Endothelial cell of umbilical vein (primary cell): ENCODE measurements around the gene ASB10. TPM values are rescaled to one million over a fixed set of nuclear protein-coding genes. Genes with fewer than 3 reads are reported as not detected.

Experiments
- BruUV-seq: library from RNA; stranded (reverse); fragments of 400-500 nt; replicated peaks from 2 replicates; lab custom pipeline; 2021; lab: Mats Ljungman, UMichigan
- CTCF ChIA-PET: fragments of 300-600, 350-600 bp; sonication (Branson Sonifier 250); formaldehyde crosslinking; loops from one replicate; lab custom pipeline; 2021; ENCODE audit warnings: antibody characterized with exemption, inconsistent platforms; lab: Charles Lee
- POLR2A ChIA-PET: fragments of 300-600, 350-600 bp; sonication (Branson Sonifier 250); formaldehyde crosslinking; loops from one replicate; lab custom pipeline; 2021; ENCODE audit warnings: antibody characterized with exemption, inconsistent platforms; lab: Charles Lee
- DNase-seq: peaks from one replicate; pipeline ENCODE4 v3.0.0-alpha.2; 2011; ENCODE audit warnings: low read depth, low spot score
- FAIRE-seq: peaks from 2 replicates; lab custom pipeline; 2011; peaks lifted over from hg19 to GRCh38; lab: Jason Lieb, UNC
- H2AFZ ChIP-seq: 2 replicates; pipeline ENCODE4 v1.6.0; 2012; ENCODE audit warnings: low read depth, low read length, control low read depth, inconsistent platforms
- H3K27ac ChIP-seq: 2 replicates; pipeline ENCODE4 v1.5.1; 2011; ENCODE audit warnings: low read depth, mild to moderate bottlenecking, control low read depth, low read length, moderate library complexity; ENCODE audit not compliant: insufficient read depth
- H3K27me3 ChIP-seq, 2 experiments: 2 replicates each; pipeline versions ENCODE4 v1.6.0 to v1.6.1; 2011; ENCODE audit warnings: low read length in 2 of 2, mixed read lengths in 1 of 2; ENCODE audit not compliant: control insufficient read depth in 2 of 2, insufficient read depth in 2 of 2
- H3K36me3 ChIP-seq, 2 experiments: 2 replicates in 1 of 2; 3 replicates in 1 of 2; pipeline ENCODE4 v1.5.1; 2011; ENCODE audit warnings: low read length in 2 of 2, mild to moderate bottlenecking in 1 of 2, moderate library complexity in 1 of 2; ENCODE audit not compliant: control insufficient read depth in 2 of 2, insufficient read depth in 2 of 2; ENCODE audit errors: extremely low read depth in 1 of 2
- H3K4me1 ChIP-seq: 3 replicates; pipeline ENCODE4 v1.5.1; 2011; ENCODE audit warnings: mild to moderate bottlenecking, low read length; ENCODE audit not compliant: control insufficient read depth, insufficient read depth; ENCODE audit errors: extremely low read depth
- H3K4me2 ChIP-seq: 2 replicates; pipeline ENCODE4 v1.6.1; 2011; ENCODE audit warnings: low read length, control low read depth, mixed read lengths; ENCODE audit not compliant: insufficient read depth
- H3K4me3 ChIP-seq, 3 experiments: fragments of 200-600 bp in 1 of 3; sonication (generic), shearing (Covaris generic) in 1 of 3; replicated peaks in 1 of 3; 2 replicates each; pipeline ENCODE4 v1.5.1; 2011 to 2016; ENCODE audit warnings: control low read depth in 3 of 3, low read length in 3 of 3, mild to moderate bottlenecking in 2 of 3, inconsistent platforms in 1 of 3, low read depth in 1 of 3, moderate library complexity in 1 of 3; ENCODE audit not compliant: insufficient read depth in 1 of 3
- H3K79me2 ChIP-seq: 2 replicates; pipeline ENCODE4 v1.6.0; 2012; ENCODE audit warnings: low read length, inconsistent platforms; ENCODE audit not compliant: control insufficient read depth, insufficient read depth
- H3K9ac ChIP-seq: replicated peaks from 2 replicates; pipeline ENCODE3; 2011; ENCODE audit warnings: low read length, control low read depth; ENCODE audit not compliant: insufficient read depth; ENCODE audit errors: extremely low read depth
- H3K9me1 ChIP-seq: replicated peaks from 3 replicates; pipeline ENCODE4 v1.6.0; 2011; ENCODE audit warnings: mild to moderate bottlenecking, low read length; ENCODE audit not compliant: control insufficient read depth, insufficient read depth; ENCODE audit errors: extremely low read depth
- H3K9me3 ChIP-seq: replicated peaks from 2 replicates; pipeline ENCODE4 v1.5.1; 2012; ENCODE audit warnings: low read length, inconsistent platforms; ENCODE audit not compliant: control insufficient read depth, insufficient read depth
- H4K20me1 ChIP-seq: replicated peaks from 2 replicates; pipeline ENCODE3; 2011; ENCODE audit warnings: mild to moderate bottlenecking, low read length; ENCODE audit not compliant: control insufficient read depth, insufficient read depth; ENCODE audit errors: extremely low read depth
- CTCF ChIP-seq, 2 donors: IDR thresholded peaks; 1 replicate in 1 of 2; 2 replicates in 1 of 2; pipeline ENCODE4 v1.5.1; 2011; ENCODE audit warnings: low read length in 2 of 2, mild to moderate bottlenecking in 2 of 2, moderate library complexity in 2 of 2, control low read depth in 1 of 2, inconsistent platforms in 1 of 2, low read depth in 1 of 2; ENCODE audit not compliant: insufficient read depth in 1 of 2; ENCODE audit errors: extremely low read depth in 1 of 2
- EZH2 ChIP-seq: IDR thresholded peaks from 2 replicates; pipeline ENCODE4 v1.6.1; 2012; ENCODE audit warnings: borderline replicate concordance, low read depth, mild to moderate bottlenecking, moderate library complexity, low read length, inconsistent platforms; ENCODE audit not compliant: severe bottlenecking
- FOS ChIP-seq: IDR thresholded peaks from 2 replicates; pipeline ENCODE4 v1.6.1; 2011; ENCODE audit warnings: mild to moderate bottlenecking, low read length, moderate library complexity, borderline replicate concordance; ENCODE audit not compliant: insufficient read depth
- GATA2 ChIP-seq: IDR thresholded peaks from 2 replicates; pipeline ENCODE4 v1.7.0; 2011; ENCODE audit warnings: low read depth, mild to moderate bottlenecking, moderate library complexity, mixed read lengths, low read length; ENCODE audit not compliant: insufficient read length, insufficient read depth
- JUN ChIP-seq: IDR thresholded peaks from 2 replicates; pipeline ENCODE4 v1.6.1; 2011; ENCODE audit warnings: borderline replicate concordance, low read depth; ENCODE audit not compliant: insufficient read length, insufficient read depth
- MAX ChIP-seq: IDR thresholded peaks from 2 replicates; pipeline ENCODE4 v1.6.1; 2011; ENCODE audit not compliant: insufficient read depth, insufficient read length
- MYC ChIP-seq: IDR thresholded peaks from one replicate; pipeline ENCODE4 v1.6.1; 2011; ENCODE audit warnings: mild to moderate bottlenecking, low read depth, low read length
- POLR2A ChIP-seq: IDR thresholded peaks from 2 replicates; pipeline ENCODE4 v1.6.1; 2012; ENCODE audit warnings: low read depth, mild to moderate bottlenecking, control low read depth, low read length
- POLR2AphosphoS5 ChIP-seq: IDR thresholded peaks from 2 replicates; pipeline ENCODE4 v1.6.1; 2012; ENCODE audit warnings: low read depth, mild to moderate bottlenecking, control low read depth, low read length, moderate library complexity; ENCODE audit not compliant: insufficient read depth
- dilution Hi-C: fragments of 300-500 bp; cut with MboI; formaldehyde crosslinking; loops from one replicate; pipeline ENCODE4 v1.15.0; 2019; ENCODE audit warnings: low sequenced_read_pairs; ENCODE audit not compliant: extremely low pct_ligation_motif_present
- intact Hi-C: fragments of 100-400 bp; cut with micrococcal nuclease; formaldehyde crosslinking; loops from one replicate; pipeline ENCODE4 v1.10.0; 2022
- polyA plus RNA-seq, 4 experiments: library from polyadenylated mRNA; depleted of rRNA in 3 of 4; stranded (reverse) in 3 of 4; unstranded in 1 of 4; fragments of >200 nt; gene quantifications; 2 replicates each; pipeline versions ENCODE4 v1.2.1 to v1.2.3, GENCODE V29; 2011 to 2012; ENCODE audit warnings: missing spikeins in 1 of 4
- total RNA-seq: library from RNA; stranded (reverse); gene quantifications from 2 replicates; pipeline ENCODE4 v1.2.3, GENCODE V29; 2021

The ASB10 gene
- total and polyA plus RNA-seq, 2 donors (not counting 3 experiments of a cell fraction or from before 2014, with no cell fraction given): not detected

GRCh38 chr7:151128716-151129115 is 58.3 kb downstream of the ASB10 start:
- Histone ChIP-seq H3K79me2 (no peaks in the 10 kb centered on the region), H3K36me3 (peaks cover 4 to 66% of the 10 kb centered on the region in 2 experiments), H3K4me2 (no peak overlapping the region), H3K9me1 (no peaks in the 10 kb centered on the region), H3K4me3 (no peak overlapping the region), H3K9ac (no peak overlapping the region), H3K4me1 (no peaks in the 10 kb centered on the region), H2AFZ (no peak overlapping the region), H3K9me3 (no peaks in the 10 kb centered on the region), H3K27ac (no peak overlapping the region), H3K27me3 (no peaks in the 10 kb centered on the region), H4K20me1 (peaks cover 2% of the 10 kb centered on the region)
- no peak for TF ChIP-seq CTCF (IDR thresholded peaks at IDR 0.05; ENCODE audit: extremely low read depth in 1 of 2, insufficient read depth in 1 of 2, low read depth in 1 of 2, low read length in 2 of 2)
- no peak for TF ChIP-seq GATA2
- TF ChIP-seq JUN: no peak
- TF ChIP-seq EZH2: no peak
- TF ChIP-seq POLR2AphosphoS5: no peak
- no peak for TF ChIP-seq MYC
- TF ChIP-seq POLR2A: no peak
- TF ChIP-seq FOS: no peak
- TF ChIP-seq MAX: no peak
- ChIA-PET CTCF (interaction anchor here (1.0 kb wide), 1 partner anchor 116 kb away, joined by 4 read pairs; no protein-coding TSS in a partner anchor), POLR2A (no interaction called here)
- no peak for DNase-seq
- no TSS peak for BruUV-seq
- no peak for FAIRE-seq
- intact Hi-C loops (no loop called here), dilution Hi-C loops (no loop called here)
